RCC 7860 (cell line): ENCODE data around the gene FOXL1.

Experiments used
- DNase-seq: peaks from one replicate; pipeline ENCODE4 v3.0.0-alpha.2; 2015; ENCODE audit warnings: low spot score
- FAIRE-seq: peaks from 2 replicates; lab custom pipeline; 2012; peaks lifted over from hg19 to GRCh38; lab: Jason Lieb, UNC

FOXL1 gene

DNA sequence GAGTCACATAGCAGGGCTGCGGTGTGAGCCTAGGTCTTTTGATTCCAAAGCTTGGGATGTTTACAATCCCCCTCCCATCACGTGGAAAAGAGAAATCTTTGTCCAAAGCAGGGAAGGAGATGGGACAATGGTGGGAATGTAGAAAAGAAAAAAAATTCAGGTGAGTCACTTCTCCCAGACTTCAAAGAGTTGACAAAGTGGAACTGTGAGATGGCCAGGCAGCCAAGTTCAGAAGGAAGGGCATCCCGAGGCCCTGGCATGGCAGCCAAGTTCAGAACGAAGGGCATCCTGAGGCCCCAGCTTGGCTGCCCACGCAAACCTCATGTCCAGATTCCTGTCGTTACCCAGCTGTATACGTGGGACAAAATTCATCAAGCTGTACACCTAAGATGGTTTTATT, 47.5 kb downstream of the FOXL1 start:
- FAIRE-seq (no peak), DNase-seq (no peak)

DNA sequence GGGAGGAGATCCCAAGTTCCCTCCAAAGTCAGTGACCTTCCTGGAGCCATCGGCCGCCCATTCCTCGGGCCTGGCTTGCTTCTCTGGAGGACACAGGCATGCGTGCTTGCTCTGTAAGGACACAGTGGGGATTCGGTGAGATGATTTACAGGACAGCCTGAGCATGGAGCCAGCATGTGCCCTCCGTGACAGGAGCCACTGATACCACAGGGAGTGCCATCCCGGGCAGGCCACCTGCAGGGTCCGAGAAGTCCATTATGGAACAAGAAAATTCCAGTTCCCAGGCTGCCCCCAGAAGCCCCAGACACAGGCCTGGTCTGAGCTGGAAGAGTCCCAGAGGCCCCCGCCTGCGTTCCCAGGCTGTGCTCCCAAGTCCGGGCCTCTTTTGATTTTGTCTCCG, 47.9 kb downstream of the FOXL1 start:
- no peak for FAIRE-seq

DNA sequence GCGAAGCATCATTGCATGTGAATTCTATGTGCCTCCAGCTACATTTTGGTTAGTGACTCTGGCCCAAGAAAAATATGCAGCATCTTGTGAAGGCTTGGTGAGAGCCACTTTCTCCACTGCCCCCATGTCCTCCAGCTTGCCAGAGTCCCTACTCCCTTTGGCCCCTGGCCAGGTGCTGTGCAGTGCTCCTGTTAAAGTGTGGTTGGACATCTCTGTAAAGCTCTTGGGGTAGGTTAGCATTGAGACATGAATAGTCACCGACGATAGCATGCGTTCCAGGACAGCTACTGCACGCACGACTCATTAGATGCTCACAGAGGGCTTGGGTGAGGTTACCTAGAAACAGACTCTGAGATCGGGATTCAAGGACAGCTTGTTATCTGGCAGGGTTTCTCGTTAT, 48.6 kb downstream of the FOXL1 start:
- DNase-seq (peak; percentile 13), FAIRE-seq (no peak)

More for the DNA sequence above, 47.9 kb downstream of the FOXL1 start:
- DNase-seq = no peak

DNA sequence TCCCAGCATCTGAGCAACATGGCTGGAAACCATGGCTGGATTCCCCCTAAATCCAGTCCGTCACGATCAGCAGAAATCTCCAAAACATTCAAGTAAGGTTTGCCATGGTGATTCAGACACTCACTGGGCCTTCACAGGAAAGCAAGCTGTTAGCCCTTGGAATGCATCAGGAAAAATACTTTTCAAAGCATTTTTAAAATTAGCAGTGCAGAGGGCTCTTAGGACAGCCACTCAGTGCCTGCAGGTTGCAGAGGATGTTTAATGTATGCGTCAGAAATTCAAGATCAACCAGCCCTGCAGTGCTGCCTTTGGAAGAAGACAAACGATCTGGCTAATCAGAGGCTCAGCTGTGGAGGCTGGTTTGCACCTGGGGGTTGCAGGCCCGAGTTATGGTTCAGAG, 50.3 kb downstream of the FOXL1 start:
- DNase-seq (no peak), FAIRE-seq (no peak)

DNA sequence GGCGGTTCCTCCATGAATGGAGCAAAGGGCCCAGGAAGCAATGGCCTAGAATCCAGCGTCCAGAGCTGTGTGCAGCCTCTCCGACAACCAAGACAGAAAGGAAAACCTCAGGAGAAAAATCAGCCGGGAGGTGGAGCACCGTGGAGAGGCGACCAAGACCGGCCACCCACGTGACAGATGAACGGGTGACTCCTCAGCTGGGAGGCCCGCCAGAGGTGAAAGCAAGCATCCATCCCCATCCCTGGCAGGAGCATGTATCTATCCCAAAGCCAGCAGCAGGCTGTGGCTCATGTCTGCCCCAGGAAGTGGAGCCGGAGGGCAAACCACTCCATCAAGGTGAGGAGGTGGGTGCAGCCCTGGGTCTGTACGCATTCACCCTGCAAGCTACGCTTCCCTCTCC, 52.1 kb downstream of the FOXL1 start:
- DNase-seq = no peak
- no peak for FAIRE-seq

DNA sequence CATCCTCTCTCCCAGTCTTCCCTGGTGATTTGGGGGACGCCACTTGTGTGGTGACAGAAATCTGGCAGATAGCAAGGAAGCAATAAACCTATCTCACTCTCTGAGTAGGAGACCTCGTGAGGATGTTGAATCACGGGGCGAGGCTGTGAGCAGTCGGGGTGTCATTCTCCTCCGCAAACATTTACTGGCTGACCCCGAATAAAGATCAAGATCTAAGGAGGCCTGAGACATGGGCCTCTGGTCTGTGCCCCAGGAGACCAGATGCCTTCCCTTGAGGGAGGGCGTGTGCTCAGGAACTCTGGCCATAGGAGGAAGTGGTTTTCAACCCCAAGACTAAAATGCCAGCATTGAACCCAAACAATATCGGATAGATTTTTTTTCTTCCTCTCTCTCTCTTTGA, 53.1 kb downstream of the FOXL1 start:
- no peak for DNase-seq

More for the DNA sequence above, 53.1 kb downstream of the FOXL1 start:
- no peak for FAIRE-seq
